Gastrocnemius medialis (tissue), 4 donors: ENCODE measurements around the gene ADGRV1.

Experiments used
- CTCF ChIP-seq, 5 experiments: fragments of 450-650 bp in 3 of 5; fragments of 200-600 bp in 2 of 5; sonication (generic) in 2 of 5; IDR thresholded peaks in 4 of 5; conservative IDR thresholded peaks in 1 of 5; 1 replicate in 4 of 5; 2 replicates in 1 of 5; pipeline ENCODE4 v1.5.1; 2016 to 2019; ENCODE audit warnings: antibody characterized with exemption in 5 of 5, mild to moderate bottlenecking in 3 of 5, moderate library complexity in 3 of 5
- POLR2A ChIP-seq, 2 donors: fragments of 450-650 bp; IDR thresholded peaks; one replicate each; pipeline ENCODE4 v1.6.1; 2017; ENCODE audit warnings: antibody characterized with exemption in 2 of 2, mild to moderate bottlenecking in 2 of 2, moderate library complexity in 2 of 2

GRCh38 chr5:91145333-91145620, 586.7 kb downstream of the ADGRV1 start:
- no peak for TF ChIP-seq POLR2A (IDR thresholded peaks at IDR 0.05)
- no peak for TF ChIP-seq CTCF (IDR thresholded peaks at IDR 0.05 in 4 of 5, conservative IDR thresholded peaks at IDR 0.05 in 1 of 5)
